Activated T-helper 17 cell treated with anti-CD3 and anti-CD28 coated beads, Interleukin-2, amount 50 U/mL, for 72 hours (primary cell): Measurements from ENCODE around the gene CSTF1. TPM values are rescaled to one million over a fixed set of nuclear protein-coding genes. Genes with fewer than 3 reads are reported as not detected.

Experiments used
- ATAC-seq: fragments of 150-1000 bp; cut with Tn5 transposase; replicated peaks from 2 replicates; pipeline ENCODE4 v1.10.0; 2021; ENCODE audit warnings: mild to moderate bottlenecking, moderate library complexity
- H3K27ac Mint-ChIP-seq: one replicate; pipeline ENCODE4 v1.8.0; 2022; ENCODE audit warnings: mixed read lengths
- H3K27me3 Mint-ChIP-seq: one replicate; pipeline ENCODE4 v1.8.0; 2022; ENCODE audit warnings: mixed read lengths
- H3K36me3 Mint-ChIP-seq: one replicate; pipeline ENCODE4 v1.8.0; 2022; ENCODE audit warnings: low read depth, mild to moderate bottlenecking, mixed read lengths
- H3K4me1 Mint-ChIP-seq: one replicate; pipeline ENCODE4 v1.8.0; 2022; ENCODE audit warnings: mixed read lengths
- H3K4me3 Mint-ChIP-seq: one replicate; pipeline ENCODE4 v1.8.0; 2022; ENCODE audit warnings: mild to moderate bottlenecking, mixed read lengths
- H3K9me3 Mint-ChIP-seq: one replicate; pipeline ENCODE4 v1.8.0; 2022; ENCODE audit warnings: mixed read lengths
- total RNA-seq, 2 donors: library from RNA; stranded (reverse); gene quantifications; one replicate each; pipeline ENCODE4 v1.2.3, GENCODE V29; 2022

Gene CSTF1
- total RNA-seq, 2 donors from 2014 or later, result 71.2 to 76.5 TPM

DNA sequence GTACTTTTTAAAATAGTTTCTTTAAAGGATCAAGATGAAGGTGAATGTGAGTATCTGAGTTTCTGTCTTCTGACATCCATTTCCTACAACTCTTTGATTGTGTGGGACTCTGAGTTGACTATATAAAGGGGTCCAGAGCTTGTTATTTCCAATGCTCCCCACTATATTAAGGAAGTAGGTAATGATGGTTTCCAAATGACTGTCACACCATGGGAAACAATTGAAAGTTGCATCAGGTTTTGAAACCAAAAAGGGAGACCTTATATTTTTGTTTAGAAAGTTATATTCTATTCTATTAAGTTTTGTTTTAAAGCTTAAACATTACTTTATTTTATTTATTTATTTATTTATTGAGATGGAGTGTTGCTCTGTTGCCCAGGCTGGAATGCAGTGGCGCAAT lies 30.8 kb downstream of the CSTF1 start:
- H3K4me3 Mint-ChIP-seq, result peak overlapping the region; percentile 61
- no peak for ATAC-seq
- peaks cover 34% of the 10 kb centered on the region for H3K4me1 Mint-ChIP-seq
- no peaks in the 10 kb centered on the region for H3K27me3 Mint-ChIP-seq
- no peak overlapping the region for H3K27ac Mint-ChIP-seq
- H3K36me3 Mint-ChIP-seq, result no peaks in the 10 kb centered on the region
- no peaks in the 10 kb centered on the region for H3K9me3 Mint-ChIP-seq

DNA sequence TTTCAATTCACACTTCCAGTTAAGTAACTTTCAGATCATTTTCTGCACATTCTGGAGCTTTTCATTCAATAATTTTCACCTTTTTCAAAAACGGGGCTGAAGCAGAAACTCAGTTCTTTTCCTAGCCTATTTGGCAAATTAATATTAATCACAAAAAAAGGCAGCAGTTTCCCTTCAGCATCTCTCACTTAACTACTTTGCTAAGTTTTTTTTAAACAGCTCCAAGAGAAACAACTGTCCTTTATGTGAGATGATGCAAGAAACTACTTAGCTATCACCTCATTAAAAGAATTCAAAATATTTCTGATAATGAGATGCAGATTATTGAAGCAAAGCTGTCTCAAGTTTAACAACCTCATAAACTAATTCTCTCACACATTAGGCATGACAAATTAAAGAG lies 31.4 kb downstream of the CSTF1 start:
- no peak overlapping the region for H3K4me3 Mint-ChIP-seq
- H3K27me3 Mint-ChIP-seq, result no peaks in the 10 kb centered on the region
- H3K27ac Mint-ChIP-seq, result no peak overlapping the region
- peaks cover 34% of the 10 kb centered on the region for H3K4me1 Mint-ChIP-seq
- H3K9me3 Mint-ChIP-seq, result no peaks in the 10 kb centered on the region
- no peak for ATAC-seq
- H3K36me3 Mint-ChIP-seq, result no peaks in the 10 kb centered on the region

DNA sequence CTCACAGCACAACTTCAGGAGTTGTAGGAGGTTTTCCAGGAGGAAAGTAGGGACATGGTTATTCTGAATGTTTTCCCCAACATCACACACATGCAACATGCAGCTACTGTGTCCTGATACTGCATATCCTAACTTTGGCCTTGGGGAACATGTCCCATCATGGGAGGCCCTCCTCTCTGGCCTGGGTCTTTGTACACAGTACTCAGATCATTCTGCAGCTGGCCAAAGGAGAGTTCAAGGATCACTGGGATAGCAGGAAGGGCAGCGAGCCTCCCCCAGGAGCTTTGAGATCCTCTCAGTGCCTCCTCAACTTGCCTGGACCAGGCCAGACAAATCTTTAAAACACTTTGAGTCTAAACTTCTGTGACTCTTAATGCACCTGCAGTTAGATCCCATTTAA lies 32.5 kb downstream of the CSTF1 start:
- Mint-ChIP-seq H3K36me3 (no peaks in the 10 kb centered on the region), H3K4me1 (peaks cover 41% of the 10 kb centered on the region), H3K4me3 (no peak overlapping the region), H3K27me3 (no peaks in the 10 kb centered on the region), H3K9me3 (peaks cover 4% of the 10 kb centered on the region), H3K27ac (no peak overlapping the region)
- ATAC-seq, result no peak

DNA sequence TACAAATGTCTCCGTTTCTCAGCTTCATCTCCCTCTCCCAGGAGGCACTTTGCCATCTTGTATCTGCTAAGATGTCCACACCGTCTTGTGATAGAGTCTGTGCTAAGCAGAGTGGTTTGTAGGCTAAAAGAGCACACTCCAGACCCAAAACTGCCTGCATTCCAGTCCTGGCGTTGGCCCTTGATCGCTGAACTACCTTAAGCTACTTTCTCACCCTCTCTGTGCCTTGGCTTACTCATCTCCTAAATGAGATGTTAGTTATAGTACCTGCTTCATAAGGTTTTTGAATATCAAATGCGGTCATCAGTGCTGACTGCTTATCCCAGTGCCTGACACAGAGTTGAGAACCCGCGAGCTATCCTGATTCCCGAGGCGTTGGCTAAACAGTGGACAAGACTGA lies 33.6 kb downstream of the CSTF1 start:
- H3K4me1 Mint-ChIP-seq, result peaks cover 43% of the 10 kb centered on the region
- peaks cover 4% of the 10 kb centered on the region for H3K9me3 Mint-ChIP-seq
- ATAC-seq, result no peak
- H3K36me3 Mint-ChIP-seq, result no peaks in the 10 kb centered on the region
- H3K27me3 Mint-ChIP-seq, result no peaks in the 10 kb centered on the region
- H3K4me3 Mint-ChIP-seq, result no peak overlapping the region
- peak overlapping the region; percentile 57 for H3K27ac Mint-ChIP-seq

DNA sequence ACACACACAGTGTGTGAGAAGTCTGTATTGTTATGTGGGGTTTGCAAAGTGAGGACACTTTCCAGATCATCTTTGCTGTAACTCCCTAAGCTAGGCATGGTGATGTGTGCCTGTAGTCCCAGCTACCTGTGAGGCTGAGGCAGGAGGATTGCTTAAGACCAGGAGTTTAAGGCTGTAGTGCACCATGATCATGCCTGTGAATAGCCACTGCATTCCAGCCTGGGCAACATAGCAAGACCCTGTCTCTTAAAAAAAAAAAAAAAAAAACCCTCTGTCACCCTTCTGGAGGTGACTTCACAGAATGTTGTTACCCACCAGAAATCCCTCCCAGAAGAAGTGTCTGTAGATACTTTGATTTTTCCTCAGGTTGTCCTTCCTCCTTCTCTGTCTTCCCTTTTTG lies 34.5 kb downstream of the CSTF1 start:
- Mint-ChIP-seq H3K4me1 (peaks cover 40% of the 10 kb centered on the region), H3K9me3 (peaks cover 4% of the 10 kb centered on the region), H3K27ac (no peak overlapping the region), H3K27me3 (no peaks in the 10 kb centered on the region), H3K36me3 (no peaks in the 10 kb centered on the region), H3K4me3 (no peak overlapping the region)
- ATAC-seq, result no peak

DNA sequence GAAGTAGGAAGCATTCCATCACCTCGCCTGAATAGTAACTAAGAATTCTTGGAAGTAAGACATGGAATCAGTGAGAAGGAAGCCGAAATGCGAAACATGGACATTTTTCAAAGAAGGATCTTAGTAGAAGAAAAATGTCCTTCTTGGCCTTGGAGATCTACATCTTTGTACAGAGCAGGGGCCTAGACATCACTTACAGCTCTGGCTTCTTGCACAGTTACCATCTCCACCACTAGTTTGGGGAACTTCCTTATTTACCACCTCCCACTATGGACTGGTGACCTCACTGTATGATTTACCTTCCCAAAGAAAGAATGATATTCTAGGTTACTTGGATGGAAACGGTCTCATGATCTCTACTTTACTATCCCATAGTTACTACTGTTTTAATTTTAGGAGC lies 35.4 kb downstream of the CSTF1 start:
- Mint-ChIP-seq H3K9me3 (peaks cover 4% of the 10 kb centered on the region), H3K4me3 (no peak overlapping the region), H3K27ac (peak overlapping the region; percentile 90), H3K36me3 (no peaks in the 10 kb centered on the region), H3K27me3 (no peaks in the 10 kb centered on the region), H3K4me1 (peaks cover 32% of the 10 kb centered on the region)
- no peak for ATAC-seq

DNA sequence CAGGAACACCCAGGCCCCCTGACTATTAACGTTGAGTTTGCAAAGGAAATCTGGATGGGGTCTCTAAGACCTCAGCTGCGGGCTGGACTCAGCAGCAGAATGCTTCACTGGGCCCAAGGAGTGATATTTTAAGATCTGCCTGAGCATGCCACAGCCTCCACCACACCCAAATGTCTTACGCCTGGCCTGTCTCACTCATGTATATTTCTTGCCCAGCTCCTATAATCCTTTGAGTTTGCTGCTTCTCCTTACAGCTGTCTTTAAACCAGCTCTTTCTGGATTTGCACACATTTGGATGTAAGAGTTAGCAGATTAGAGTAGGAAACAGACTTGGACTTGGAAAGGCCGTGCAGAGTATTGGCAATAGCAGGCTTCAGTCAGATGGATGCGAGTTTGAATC lies 36.0 kb downstream of the CSTF1 start:
- H3K9me3 Mint-ChIP-seq, result peaks cover 4% of the 10 kb centered on the region
- no peak for ATAC-seq
- peak overlapping the region; percentile 90 for H3K27ac Mint-ChIP-seq
- no peaks in the 10 kb centered on the region for H3K27me3 Mint-ChIP-seq
- peak overlapping the region; percentile 70 for H3K4me3 Mint-ChIP-seq
- H3K36me3 Mint-ChIP-seq, result no peaks in the 10 kb centered on the region
- H3K4me1 Mint-ChIP-seq, result peaks cover 31% of the 10 kb centered on the region

DNA sequence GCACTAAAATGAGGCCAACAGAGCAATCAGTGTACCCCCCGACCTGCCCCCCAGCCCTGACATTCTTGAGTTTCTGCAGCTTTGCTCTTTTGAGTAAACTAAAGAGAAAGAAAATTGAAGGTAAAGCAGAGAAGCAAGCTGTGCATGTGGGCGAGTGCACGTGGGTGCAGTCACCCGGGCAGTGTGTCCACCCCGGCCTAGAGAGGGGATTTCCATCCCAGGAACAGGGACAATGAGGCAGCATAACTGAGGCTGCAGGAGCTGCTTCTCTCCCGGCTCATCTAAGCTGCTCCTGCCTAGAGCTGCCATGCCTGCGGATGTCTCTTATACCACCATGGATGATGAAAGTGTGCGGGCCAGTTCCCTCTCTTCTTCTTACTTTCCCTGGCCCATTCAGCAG lies 36.4 kb downstream of the CSTF1 start:
- ATAC-seq, result no peak
- Mint-ChIP-seq H3K36me3 (no peaks in the 10 kb centered on the region), H3K27me3 (no peaks in the 10 kb centered on the region), H3K27ac (peak overlapping the region; percentile 90), H3K9me3 (peaks cover 4% of the 10 kb centered on the region), H3K4me3 (peak overlapping the region; percentile 70), H3K4me1 (peaks cover 31% of the 10 kb centered on the region)

DNA sequence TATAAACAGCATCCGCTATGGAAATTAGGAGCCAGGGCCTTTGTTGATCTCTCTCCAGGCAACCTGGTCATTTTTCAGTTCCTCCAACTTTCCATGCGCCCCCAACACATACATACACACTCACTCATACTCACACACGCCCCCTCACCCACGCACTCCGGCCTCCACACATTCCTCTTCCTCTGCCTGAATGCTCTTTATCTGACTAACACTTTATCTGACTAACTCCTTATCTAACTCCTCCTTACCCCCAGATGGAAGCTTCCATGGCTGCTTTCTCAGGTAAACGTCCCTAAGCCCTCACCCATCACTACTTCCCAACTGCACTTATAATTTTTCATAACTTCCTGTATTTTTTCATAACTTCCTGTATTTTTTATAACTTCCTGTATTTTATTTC lies 37.1 kb downstream of the CSTF1 start:
- Mint-ChIP-seq H3K4me1 (peaks cover 31% of the 10 kb centered on the region), H3K27me3 (no peaks in the 10 kb centered on the region), H3K36me3 (no peaks in the 10 kb centered on the region), H3K27ac (peak overlapping the region; percentile 90), H3K4me3 (peak overlapping the region; percentile 70), H3K9me3 (peaks cover 4% of the 10 kb centered on the region)
- peak; percentile 75 for ATAC-seq

DNA sequence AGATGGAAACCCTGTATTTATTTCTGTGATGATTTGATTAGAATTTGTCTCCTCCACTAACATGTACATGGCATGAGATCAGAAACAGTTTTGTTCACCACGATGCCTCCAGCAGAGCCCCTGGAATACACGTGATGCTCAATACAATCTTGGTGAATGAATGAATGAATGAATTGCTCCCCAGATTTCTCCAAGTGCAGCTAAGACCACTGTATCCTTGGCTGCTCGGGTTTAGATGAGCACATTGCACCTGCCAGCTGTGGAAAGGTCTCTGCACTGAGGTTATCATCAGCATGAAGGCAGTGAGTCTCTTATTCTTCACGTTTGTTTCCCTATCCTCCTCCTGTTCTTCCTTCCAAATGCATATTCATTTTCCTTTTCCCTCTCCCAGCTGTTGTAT lies 37.5 kb downstream of the CSTF1 start:
- Mint-ChIP-seq H3K9me3 (peaks cover 4% of the 10 kb centered on the region), H3K27me3 (no peaks in the 10 kb centered on the region), H3K36me3 (no peaks in the 10 kb centered on the region), H3K27ac (peak overlapping the region; percentile 90), H3K4me3 (peak overlapping the region; percentile 70), H3K4me1 (peaks cover 31% of the 10 kb centered on the region)
- ATAC-seq, result peak; percentile 7

DNA sequence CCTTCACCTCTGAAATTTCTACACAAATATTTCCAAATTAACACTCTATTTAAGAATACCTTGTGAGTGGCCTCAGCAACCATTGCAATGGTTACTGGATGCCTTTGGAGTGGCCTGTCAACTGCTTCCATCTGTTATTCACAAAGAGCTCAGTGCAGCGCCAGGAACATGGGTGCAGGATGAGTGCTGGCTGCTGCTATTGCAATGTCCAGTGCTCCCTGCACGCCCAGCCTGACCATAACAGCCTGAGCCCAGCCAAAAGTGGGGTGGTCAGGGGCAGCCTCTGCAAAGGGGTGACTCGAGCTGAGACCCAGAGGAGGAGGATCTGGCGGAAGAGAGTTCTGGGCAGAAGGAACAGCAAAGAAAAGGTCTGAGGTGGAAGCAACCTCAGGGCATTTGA lies 38.0 kb downstream of the CSTF1 start:
- peak overlapping the region; percentile 70 for H3K4me3 Mint-ChIP-seq
- H3K9me3 Mint-ChIP-seq, result peaks cover 4% of the 10 kb centered on the region
- peak overlapping the region; percentile 90 for H3K27ac Mint-ChIP-seq
- no peaks in the 10 kb centered on the region for H3K27me3 Mint-ChIP-seq
- H3K36me3 Mint-ChIP-seq, result no peaks in the 10 kb centered on the region
- ATAC-seq, result no peak
- H3K4me1 Mint-ChIP-seq, result peaks cover 31% of the 10 kb centered on the region

DNA sequence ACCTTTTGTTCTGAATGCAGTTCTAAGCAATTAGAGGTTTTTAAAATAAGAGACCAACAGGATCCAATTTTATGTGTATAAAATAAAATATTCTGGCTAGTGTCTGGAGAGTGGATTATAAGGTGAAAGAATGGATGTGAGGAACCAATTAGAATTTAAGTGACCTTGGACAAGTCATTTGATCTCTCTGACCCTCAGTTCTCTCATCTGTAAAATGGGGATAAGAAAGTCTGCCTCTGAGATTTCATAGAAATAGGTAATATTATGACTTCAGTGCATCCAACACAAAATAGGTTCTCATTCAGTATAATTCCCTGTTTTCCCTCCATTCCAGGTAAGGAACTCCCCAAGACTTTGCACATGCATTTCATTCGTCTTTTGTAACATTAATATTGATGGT lies 38.5 kb downstream of the CSTF1 start:
- H3K27me3 Mint-ChIP-seq, result no peaks in the 10 kb centered on the region
- H3K9me3 Mint-ChIP-seq, result peaks cover 4% of the 10 kb centered on the region
- H3K27ac Mint-ChIP-seq, result peak overlapping the region; percentile 90
- ATAC-seq, result no peak
- H3K36me3 Mint-ChIP-seq, result no peaks in the 10 kb centered on the region
- peaks cover 31% of the 10 kb centered on the region for H3K4me1 Mint-ChIP-seq
- peak overlapping the region; percentile 70 for H3K4me3 Mint-ChIP-seq

DNA sequence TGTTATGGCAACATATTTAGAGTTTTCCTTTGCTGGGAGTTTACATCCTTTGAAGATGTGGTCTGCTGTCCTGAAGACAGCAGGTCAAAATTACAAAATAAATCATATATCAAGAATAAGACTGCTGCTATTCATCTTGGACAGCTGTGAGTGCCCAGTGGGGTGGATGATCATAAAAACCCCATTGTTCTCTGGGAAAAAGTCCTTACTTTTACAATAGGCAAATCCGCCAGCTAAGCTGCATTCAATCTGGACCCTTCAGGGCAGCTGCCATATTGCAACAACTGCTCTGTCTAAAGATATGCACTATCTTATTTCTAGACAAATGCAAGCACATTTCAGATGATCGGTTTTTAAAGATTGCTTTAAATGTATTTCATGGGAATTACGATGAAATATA lies 39.0 kb downstream of the CSTF1 start:
- H3K27ac Mint-ChIP-seq, result no peak overlapping the region
- ATAC-seq, result no peak
- peaks cover 31% of the 10 kb centered on the region for H3K4me1 Mint-ChIP-seq
- no peaks in the 10 kb centered on the region for H3K27me3 Mint-ChIP-seq
- no peaks in the 10 kb centered on the region for H3K36me3 Mint-ChIP-seq
- peaks cover 4% of the 10 kb centered on the region for H3K9me3 Mint-ChIP-seq
- no peak overlapping the region for H3K4me3 Mint-ChIP-seq

DNA sequence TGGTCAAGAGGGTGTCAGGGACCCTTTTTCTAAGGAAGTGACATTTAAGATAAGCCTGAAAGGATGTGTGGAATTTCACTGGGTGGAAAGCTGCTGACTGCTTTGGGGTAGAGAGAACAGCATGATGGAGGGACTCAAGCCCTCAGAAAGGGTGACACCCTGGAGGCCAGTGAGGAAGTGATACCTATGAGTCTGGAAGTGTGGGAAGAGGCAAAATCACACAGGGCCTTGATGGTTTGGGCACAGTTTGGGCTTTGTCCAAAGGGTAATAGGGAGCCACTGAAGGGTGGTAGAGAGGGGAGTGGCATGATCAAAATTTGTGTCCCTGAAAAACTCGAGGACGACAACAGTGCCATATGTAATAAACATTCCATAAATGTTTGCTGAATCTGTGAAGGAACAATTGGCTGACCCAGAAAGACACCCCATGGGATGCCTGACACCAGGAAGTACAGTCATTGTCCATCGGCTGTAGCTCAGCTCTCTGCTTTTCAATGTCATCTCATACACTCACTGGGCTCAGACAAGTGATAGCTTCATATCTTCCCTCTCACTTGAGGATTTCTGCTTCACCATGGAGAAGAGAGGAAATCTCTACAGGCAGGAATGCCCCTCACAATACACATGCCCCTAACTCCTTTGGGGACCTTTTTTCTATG lies 40.9 kb downstream of the CSTF1 start:
- H3K36me3 Mint-ChIP-seq, result no peaks in the 10 kb centered on the region
- H3K27ac Mint-ChIP-seq, result no peak overlapping the region
- no peak overlapping the region for H3K4me3 Mint-ChIP-seq
- no peak for ATAC-seq
- peaks cover 21% of the 10 kb centered on the region for H3K4me1 Mint-ChIP-seq
- no peaks in the 10 kb centered on the region for H3K27me3 Mint-ChIP-seq
- H3K9me3 Mint-ChIP-seq, result peaks cover 4% of the 10 kb centered on the region

DNA sequence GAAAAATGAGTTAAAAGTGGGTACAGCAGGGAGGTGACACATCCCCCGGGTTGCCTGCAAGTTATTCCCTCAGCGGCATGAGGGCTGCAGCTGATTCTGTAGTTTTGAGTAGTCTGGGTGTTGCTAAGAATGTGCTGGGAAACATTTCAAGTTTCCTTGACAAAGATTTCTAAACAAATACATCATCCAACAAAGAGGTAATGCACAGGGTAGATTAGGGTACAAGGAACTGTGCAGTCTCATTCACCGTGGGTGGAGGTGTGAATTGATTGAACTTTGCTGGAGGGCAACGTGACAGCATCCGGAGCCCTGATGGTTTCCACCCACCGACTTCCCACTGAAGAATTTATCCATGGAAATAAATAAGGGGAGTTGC lies 41.4 kb downstream of the CSTF1 start:
- peak; percentile 28 for ATAC-seq
- H3K4me1 Mint-ChIP-seq, result peaks cover 16% of the 10 kb centered on the region
- no peaks in the 10 kb centered on the region for H3K36me3 Mint-ChIP-seq
- no peak overlapping the region for H3K4me3 Mint-ChIP-seq
- H3K27ac Mint-ChIP-seq, result no peak overlapping the region
- peaks cover 4% of the 10 kb centered on the region for H3K9me3 Mint-ChIP-seq
- no peaks in the 10 kb centered on the region for H3K27me3 Mint-ChIP-seq
